IMR-90 (cell line): ENCODE data around the gene AGAP1. TPM values are rescaled to one million over a fixed set of nuclear protein-coding genes. Genes with fewer than 3 reads are reported as not detected.

Experiments used
- ATAC-seq: fragments of 200-7000 bp; cut with Tn5 transposase; 2 replicates; pipeline ENCODE4 v1.9.1; 2020; ENCODE audit warnings: low read depth, mild to moderate bottlenecking, moderate library complexity
- BruUV-seq: library from RNA; stranded (reverse); fragments of 400-500 nt; replicated peaks from 2 replicates; lab custom pipeline; 2021; lab: Mats Ljungman, UMichigan
- CTCF ChIA-PET: fragments of 300-600 bp; formaldehyde crosslinking; extraction: SDS; loops from one replicate; lab custom pipeline; 2021; ENCODE audit warnings: antibody characterized with exemption; lab: Yijun Ruan, JAX
- POLR2A ChIA-PET: fragments of 300-600 bp; sonication (Branson Sonifier 250); formaldehyde crosslinking; loops from one replicate; lab custom pipeline; 2022; ENCODE audit warnings: antibody characterized with exemption; ENCODE audit not compliant: unreplicated experiment; lab: Charles Lee
- DNase-seq: peaks from one replicate; pipeline ENCODE4 v3.0.0; 2013
- H2AFZ ChIP-seq: replicated peaks from 2 replicates; pipeline ENCODE3; 2013; ENCODE audit warnings: low read length, mild to moderate bottlenecking; ENCODE audit not compliant: poor library complexity
- H2AK5ac ChIP-seq: 2 replicates; pipeline ENCODE4 v1.6.1; 2013; ENCODE audit warnings: low read depth, low read length, inconsistent platforms
- H2AK9ac ChIP-seq: replicated peaks from 2 replicates; pipeline ENCODE3; 2013; ENCODE audit warnings: mild to moderate bottlenecking, low read depth, low read length, moderate library complexity; ENCODE audit not compliant: poor library complexity
- H2BK120ac ChIP-seq: 2 replicates; pipeline ENCODE4 v1.6.1; 2013; ENCODE audit warnings: low read depth, low read length, inconsistent platforms
- H2BK15ac ChIP-seq: 3 replicates; pipeline ENCODE4 v1.6.1; 2013; ENCODE audit warnings: low read depth, low read length, inconsistent platforms
- H2BK20ac ChIP-seq: 2 replicates; pipeline ENCODE4 v1.6.1; 2013; ENCODE audit warnings: low read depth, mild to moderate bottlenecking, inconsistent platforms, low read length, moderate library complexity
- H2BK5ac ChIP-seq: 2 replicates; pipeline ENCODE4 v1.6.1; 2013; ENCODE audit warnings: mild to moderate bottlenecking, low read depth, low read length, inconsistent platforms; ENCODE audit not compliant: poor library complexity, severe bottlenecking
- H3K14ac ChIP-seq: replicated peaks from 2 replicates; pipeline ENCODE4 v1.6.1; 2013; ENCODE audit warnings: low read depth, low read length, inconsistent platforms
- H3K18ac ChIP-seq: 2 replicates; pipeline ENCODE4 v1.6.1; 2013; ENCODE audit warnings: low read depth, low read length, control low read depth
- H3K23ac ChIP-seq: 2 replicates; pipeline ENCODE4 v1.6.1; 2013; ENCODE audit warnings: low read depth, low read length, inconsistent platforms
- H3K27ac ChIP-seq: 2 replicates; pipeline ENCODE4 v1.5.1; 2013; ENCODE audit warnings: mild to moderate bottlenecking, control low read depth, low read length; ENCODE audit not compliant: insufficient read depth
- H3K27me3 ChIP-seq: 2 replicates; pipeline ENCODE4 v1.6.1; 2013; ENCODE audit warnings: low read length; ENCODE audit not compliant: control insufficient read depth, insufficient read depth
- H3K36me3 ChIP-seq: 2 replicates; pipeline ENCODE4 v1.6.1; 2013; ENCODE audit warnings: low read length, mixed read lengths; ENCODE audit not compliant: control insufficient read depth, insufficient read depth
- H3K4ac ChIP-seq: 2 replicates; pipeline ENCODE4 v1.6.1; 2013; ENCODE audit warnings: low read depth, low read length, inconsistent platforms
- H3K4me1 ChIP-seq: 2 replicates; pipeline ENCODE4 v1.6.1; 2013; ENCODE audit warnings: low read length, mixed read lengths; ENCODE audit not compliant: control insufficient read depth, insufficient read depth
- H3K4me2 ChIP-seq: 2 replicates; pipeline ENCODE4 v1.6.1; 2013; ENCODE audit warnings: low read depth, mild to moderate bottlenecking, control low read depth, low read length, moderate library complexity
- H3K4me3 ChIP-seq: 2 replicates; pipeline ENCODE4 v1.5.1; 2013; ENCODE audit warnings: low read depth, mild to moderate bottlenecking, control low read depth, low read length, moderate library complexity; ENCODE audit not compliant: insufficient read depth
- H3K56ac ChIP-seq: 2 replicates; pipeline ENCODE4 v1.6.1; 2013; ENCODE audit warnings: low read length, inconsistent platforms; ENCODE audit not compliant: insufficient read depth; ENCODE audit errors: extremely low read depth
- H3K79me1 ChIP-seq, 2 experiments: 2 replicates each; pipeline ENCODE4 v1.6.1; 2013; ENCODE audit warnings: low read length in 2 of 2, inconsistent platforms in 1 of 2, low read depth in 1 of 2
- H3K9ac ChIP-seq: 2 replicates; pipeline ENCODE4 v1.6.1; 2013; ENCODE audit warnings: low read depth, low read length, control low read depth
- H3K9me1 ChIP-seq: 2 replicates; pipeline ENCODE4 v1.6.1; 2013; ENCODE audit warnings: low read length, inconsistent platforms; ENCODE audit not compliant: insufficient read depth
- H3K9me3 ChIP-seq: 2 replicates; pipeline ENCODE4 v1.6.1; 2013; ENCODE audit warnings: low read length; ENCODE audit not compliant: control insufficient read depth, insufficient read depth
- H4K20me1 ChIP-seq: 2 replicates; pipeline ENCODE4 v1.6.1; 2013; ENCODE audit warnings: low read length, inconsistent platforms; ENCODE audit not compliant: insufficient read depth
- H4K5ac ChIP-seq: 2 replicates; pipeline ENCODE4 v1.6.1; 2013; ENCODE audit warnings: mild to moderate bottlenecking, low read depth, low read length, control low read depth
- H4K8ac ChIP-seq, 2 experiments: 2 replicates each; pipeline ENCODE4 v1.6.1; 2013; ENCODE audit warnings: low read depth in 2 of 2, low read length in 2 of 2, control low read depth in 1 of 2, inconsistent platforms in 1 of 2
- H4K91ac ChIP-seq: 2 replicates; pipeline ENCODE4 v1.6.1; 2013; ENCODE audit warnings: low read depth, low read length, inconsistent platforms; ENCODE audit not compliant: insufficient read depth
- BHLHE40 ChIP-seq: fragments of 150-350 bp; IDR thresholded peaks from 2 replicates; pipeline ENCODE4 v1.6.1; 2016; ENCODE audit warnings: mild to moderate bottlenecking, low read depth, low read length
- CEBPB ChIP-seq: IDR thresholded peaks from 2 replicates; pipeline ENCODE4 v1.6.1; 2012; ENCODE audit warnings: low read depth, low read length, improper control_type of control experiment
- CHD1 ChIP-seq: IDR thresholded peaks from 2 replicates; pipeline ENCODE4 v1.6.1; 2012; ENCODE audit warnings: low read depth, low read length, improper control_type of control experiment
- ELK1 ChIP-seq: fragments of 150-350 bp; IDR thresholded peaks from 2 replicates; pipeline ENCODE4 v1.6.1; 2016; ENCODE audit warnings: low read depth, mild to moderate bottlenecking, low read length, moderate library complexity, borderline replicate concordance
- FOS ChIP-seq: fragments of 150-350 bp; IDR thresholded peaks from 2 replicates; pipeline ENCODE4 v1.6.1; 2016; ENCODE audit warnings: low read depth, low read length
- MAFK ChIP-seq: IDR thresholded peaks from 2 replicates; pipeline ENCODE4 v1.6.1; 2012; ENCODE audit warnings: low read depth, low read length, improper control_type of control experiment
- MAZ ChIP-seq: IDR thresholded peaks from 2 replicates; pipeline ENCODE4 v1.6.1; 2012; ENCODE audit warnings: low read depth, mild to moderate bottlenecking, low read length, improper control_type of control experiment, moderate library complexity, borderline replicate concordance
- MXI1 ChIP-seq: IDR thresholded peaks from 2 replicates; pipeline ENCODE4 v1.6.1; 2012; ENCODE audit warnings: low read depth, mild to moderate bottlenecking, low read length, moderate library complexity, borderline replicate concordance
- NFE2L2 ChIP-seq: fragments of 150-350 bp; IDR thresholded peaks from 2 replicates; pipeline ENCODE4 v1.6.1; 2016; ENCODE audit warnings: low read depth, mild to moderate bottlenecking, low read length
- POLR2A ChIP-seq: IDR thresholded peaks from 2 replicates; pipeline ENCODE4 v1.6.1; 2012; ENCODE audit warnings: mild to moderate bottlenecking, low read depth, low read length
- RAD21 ChIP-seq: IDR thresholded peaks from 2 replicates; pipeline ENCODE4 v1.6.1; 2012; ENCODE audit warnings: low read length, improper control_type of control experiment
- RCOR1 ChIP-seq: IDR thresholded peaks from 2 replicates; pipeline ENCODE4 v1.6.1; 2012; ENCODE audit warnings: mild to moderate bottlenecking, low read length, improper control_type of control experiment; ENCODE audit not compliant: insufficient replicate concordance
- RFX5 ChIP-seq: IDR thresholded peaks from 2 replicates; pipeline ENCODE4 v1.8.0; 2012; ENCODE audit warnings: low read depth, mild to moderate bottlenecking, low read length, moderate library complexity
- SMC3 ChIP-seq: fragments of 150-350 bp; IDR thresholded peaks from 2 replicates; pipeline ENCODE4 v1.6.1; 2016; ENCODE audit warnings: low read depth, mild to moderate bottlenecking, antibody characterized with exemption, low read length, moderate library complexity
- WGBS, 2 experiments: methylation state at CpG; one replicate each; pipeline versions ENCODE4 v1.1.5 to v1.1.7; 2013; ENCODE audit warnings: missing lambda C conversion rate in 2 of 2; ENCODE audit not compliant: insufficient read length in 1 of 2; ENCODE audit errors: extremely low coverage in 2 of 2; 5-methylcytosine and 5-hydroxymethylcytosine counted together
- dilution Hi-C: fragments of 300-500 bp; cut with HindIII; formaldehyde crosslinking; loops from one replicate; pipeline ENCODE4 v1.14.3; 2018; ENCODE audit warnings: low sequenced_read_pairs; ENCODE audit not compliant: unreplicated experiment
- in situ Hi-C: fragments of 300-500 bp; cut with MboI; formaldehyde crosslinking; loops from 3 replicates; pipeline ENCODE4 v1.14.3; 2019; ENCODE audit warnings: low sequenced_read_pairs, inconsistent platforms, mixed read lengths
- intact Hi-C: fragments of 100-400 bp; cut with micrococcal nuclease; formaldehyde crosslinking; loops from 2 replicates; pipeline ENCODE4 v1.10.0; 2022
- polyA plus RNA-seq, 3 experiments: library from polyadenylated mRNA; depleted of rRNA; stranded (reverse); fragments of >200 nt; gene quantifications; 2 replicates each; pipeline ENCODE4 v1.2.3, GENCODE V29; 2012; ENCODE audit warnings: low replicate concordance in 1 of 3
- total RNA-seq: library from RNA; depleted of rRNA; stranded (reverse); fragments of >200 nt; gene quantifications from 2 replicates; pipeline ENCODE4 v1.2.3, GENCODE V29; 2012
- TF ChIP-seq, protein P1 (sequence below): fragments of 150-350 bp; IDR thresholded peaks from 2 replicates; pipeline ENCODE4 v1.6.1; 2017; ENCODE audit warnings: mild to moderate bottlenecking, antibody characterized with exemption, low read length, low read depth
- TF ChIP-seq, protein P2 (sequence below): conservative IDR thresholded peaks from 2 replicates; pipeline ENCODE4 v1.5.1; 2012; ENCODE audit warnings: mild to moderate bottlenecking, low read depth, low read length, improper control_type of control experiment

Gene AGAP1
- total and polyA plus RNA-seq, 2 of the 4 experiments (the other 2 are of a cell fraction), result 15.1 to 16.4 TPM

DNA sequence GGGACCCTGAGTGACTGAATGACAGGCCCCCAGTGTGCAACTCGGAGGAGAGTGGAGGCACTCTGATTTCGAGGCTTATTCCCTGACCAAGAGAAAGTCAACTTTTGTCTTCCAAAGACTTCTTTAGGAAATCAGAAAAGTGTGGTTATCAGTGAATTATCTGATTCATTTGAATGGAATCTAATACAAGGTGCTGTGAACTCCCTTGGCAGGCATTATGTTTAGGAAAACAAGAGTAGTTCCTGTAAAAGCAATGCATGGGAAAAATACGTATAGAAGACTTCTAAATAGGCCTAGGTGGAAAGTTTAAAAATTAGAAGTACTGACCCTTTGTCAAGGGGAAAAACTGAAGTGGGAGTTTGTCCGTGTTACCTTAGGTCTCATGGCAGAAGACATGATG is 404.9 kb downstream of the AGAP1 start:
- ATAC-seq, result no peak
- Histone ChIP-seq H2BK120ac (no peak overlapping the region), H3K4me1 (no peaks in the 10 kb centered on the region; the same call in 1 of the 2 replicates), H3K9me3 (no peaks in the 10 kb centered on the region; the same call in 1 of the 2 replicates), H3K4me3 (no peak overlapping the region), H2BK5ac (no peak overlapping the region), H2AK9ac (no peak overlapping the region), H3K9ac (no peak overlapping the region), H2AFZ (no peak overlapping the region), H4K5ac (no peak overlapping the region), H3K9me1 (no peaks in the 10 kb centered on the region; the same call in 1 of the 2 replicates), H3K56ac (no peak overlapping the region), H2AK5ac (no peak overlapping the region), H2BK15ac (no peak overlapping the region), H3K36me3 (peaks cover 4% of the 10 kb centered on the region; the same call in 1 of the 2 replicates), H4K91ac (no peak overlapping the region), H2BK20ac (no peak overlapping the region), H3K4ac (no peak overlapping the region), H3K79me1 (no peaks in the 10 kb centered on the region; a peak in 1 of 4 replicates), H3K27ac (no peak overlapping the region), H4K8ac (no peak overlapping the region), H4K20me1 (no peaks in the 10 kb centered on the region), H3K14ac (no peak overlapping the region), H3K27me3 (no peaks in the 10 kb centered on the region), H3K23ac (no peak overlapping the region), H3K4me2 (no peak overlapping the region), H3K18ac (no peak overlapping the region)
- WGBS, 2 experiments, result no CpG with 5 or more reads among the region's 4 CpGs
- dilution Hi-C loops (no loop called here), intact Hi-C loops (no loop called here), in situ Hi-C loops (no loop called here)
- no TSS peak for BruUV-seq
- ChIA-PET POLR2A (no interaction called here), CTCF (no interaction called here)
- peak; percentile 22 for DNase-seq
- TF ChIP-seq, protein P1, sequence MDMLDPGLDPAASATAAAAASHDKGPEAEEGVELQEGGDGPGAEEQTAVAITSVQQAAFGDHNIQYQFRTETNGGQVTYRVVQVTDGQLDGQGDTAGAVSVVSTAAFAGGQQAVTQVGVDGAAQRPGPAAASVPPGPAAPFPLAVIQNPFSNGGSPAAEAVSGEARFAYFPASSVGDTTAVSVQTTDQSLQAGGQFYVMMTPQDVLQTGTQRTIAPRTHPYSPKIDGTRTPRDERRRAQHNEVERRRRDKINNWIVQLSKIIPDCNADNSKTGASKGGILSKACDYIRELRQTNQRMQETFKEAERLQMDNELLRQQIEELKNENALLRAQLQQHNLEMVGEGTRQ, result no peak
- TF ChIP-seq FOS (no peak), MAFK (no peak), RAD21 (no peak), RCOR1 (no peak), MAZ (no peak), BHLHE40 (no peak), SMC3 (no peak), RFX5 (no peak), NFE2L2 (no peak), CEBPB (no peak), MXI1 (no peak), POLR2A (no peak), CHD1 (no peak), ELK1 (no peak)
- TF ChIP-seq, protein P2, sequence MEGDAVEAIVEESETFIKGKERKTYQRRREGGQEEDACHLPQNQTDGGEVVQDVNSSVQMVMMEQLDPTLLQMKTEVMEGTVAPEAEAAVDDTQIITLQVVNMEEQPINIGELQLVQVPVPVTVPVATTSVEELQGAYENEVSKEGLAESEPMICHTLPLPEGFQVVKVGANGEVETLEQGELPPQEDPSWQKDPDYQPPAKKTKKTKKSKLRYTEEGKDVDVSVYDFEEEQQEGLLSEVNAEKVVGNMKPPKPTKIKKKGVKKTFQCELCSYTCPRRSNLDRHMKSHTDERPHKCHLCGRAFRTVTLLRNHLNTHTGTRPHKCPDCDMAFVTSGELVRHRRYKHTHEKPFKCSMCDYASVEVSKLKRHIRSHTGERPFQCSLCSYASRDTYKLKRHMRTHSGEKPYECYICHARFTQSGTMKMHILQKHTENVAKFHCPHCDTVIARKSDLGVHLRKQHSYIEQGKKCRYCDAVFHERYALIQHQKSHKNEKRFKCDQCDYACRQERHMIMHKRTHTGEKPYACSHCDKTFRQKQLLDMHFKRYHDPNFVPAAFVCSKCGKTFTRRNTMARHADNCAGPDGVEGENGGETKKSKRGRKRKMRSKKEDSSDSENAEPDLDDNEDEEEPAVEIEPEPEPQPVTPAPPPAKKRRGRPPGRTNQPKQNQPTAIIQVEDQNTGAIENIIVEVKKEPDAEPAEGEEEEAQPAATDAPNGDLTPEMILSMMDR, result no peak
